ENCODE results near the gene FCGR3B. TPM values are rescaled to one million over a fixed set of nuclear protein-coding genes. Genes with fewer than 3 reads are reported as not detected.
A peak's percentile ranks its signal among the peaks of the same experiment; 100 is the strongest.
"Not testable (repeated sequence)": the region's sequence is repeated elsewhere in the genome, so short reads cannot be mapped to it uniquely, and the experiment has no call there.

FCGR3B gene
- total RNA-seq, 1 donor from 2014 or later = 2.0 TPM

GRCh38 chr1:161638251-161638993 is 7.4 kb upstream of the FCGR3B start:
- not testable (repeated sequence) for DNase-seq (ENCODE audit: low spot score)

GRCh38 chr1:161636976-161637375 is 6.0 kb upstream of the FCGR3B start:
- not testable (repeated sequence) for DNase-seq (ENCODE audit: low spot score)

GRCh38 chr1:161636189-161636782 is 5.3 kb upstream of the FCGR3B start:
- not testable (repeated sequence) for DNase-seq (ENCODE audit: low spot score)

- not testable (repeated sequence) for DNase-seq (ENCODE audit: low spot score)
Observed at GRCh38 chr1:161634993-161635392, 4.0 kb upstream of the FCGR3B start.

GRCh38 chr1:161630128-161630742 is 741 bp downstream of the FCGR3B start:
- DNase-seq (ENCODE audit: low spot score) = not testable (repeated sequence)

GRCh38 chr1:161626445-161627146 is 4.4 kb downstream of the FCGR3B start:
- not testable (repeated sequence) for DNase-seq (ENCODE audit: low spot score)

- DNase-seq (ENCODE audit: low spot score) = not testable (repeated sequence)
Observed at GRCh38 chr1:161624605-161625004, 6.4 kb downstream of the FCGR3B start.

GRCh38 chr1:161623401-161624051 is 7.5 kb downstream of the FCGR3B start:
- not testable (repeated sequence) for DNase-seq (ENCODE audit: low spot score)

GRCh38 chr1:161622054-161622453 is 8.9 kb downstream of the FCGR3B start:
- DNase-seq (ENCODE audit: low spot score) = not testable (repeated sequence)

GRCh38 chr1:161621181-161622000 is 9.6 kb downstream of the FCGR3B start:
- peak; percentile 40 for DNase-seq (ENCODE audit: low spot score)

- DNase-seq (ENCODE audit: low spot score) = not testable (repeated sequence)
Observed at GRCh38 chr1:161620399-161620798, 10.6 kb downstream of the FCGR3B start.

- DNase-seq (ENCODE audit: low spot score) = not testable (repeated sequence)
Observed at GRCh38 chr1:161618517-161618916, 12.5 kb downstream of the FCGR3B start.

GRCh38 chr1:161616417-161616816 is 14.6 kb downstream of the FCGR3B start:
- not testable (repeated sequence) for DNase-seq (ENCODE audit: low spot score)

- not testable (repeated sequence) for DNase-seq (ENCODE audit: low spot score)
Observed at GRCh38 chr1:161613142-161613514, 17.8 kb downstream of the FCGR3B start.

- peak; percentile 85 for DNase-seq (ENCODE audit: low spot score)
Observed at GRCh38 chr1:161612322-161613141, 18.4 kb downstream of the FCGR3B start.

GRCh38 chr1:161611866-161612321 is 19.1 kb downstream of the FCGR3B start:
- DNase-seq (ENCODE audit: low spot score) = not testable (repeated sequence)

GRCh38 chr1:161610198-161610597 is 20.8 kb downstream of the FCGR3B start:
- DNase-seq (ENCODE audit: low spot score) = not testable (repeated sequence)

GRCh38 chr1:161606541-161607336 is 24.2 kb downstream of the FCGR3B start:
- DNase-seq (ENCODE audit: low spot score) = not testable (repeated sequence)
